SIG-M5 treated with dmso at 0.1 percent for 504 hours (cell line): ENCODE measurements around the gene AFF1.
"Not testable (repeated sequence)": the region's sequence is repeated elsewhere in the genome, so short reads cannot be mapped to it uniquely, and the experiment has no call there.

Source experiments
- DNase-seq: peaks from one replicate; lab custom pipeline; 2025; ENCODE audit not compliant: unreplicated experiment; lab: John Stamatoyannopoulos, UW

AFF1 gene

DNA sequence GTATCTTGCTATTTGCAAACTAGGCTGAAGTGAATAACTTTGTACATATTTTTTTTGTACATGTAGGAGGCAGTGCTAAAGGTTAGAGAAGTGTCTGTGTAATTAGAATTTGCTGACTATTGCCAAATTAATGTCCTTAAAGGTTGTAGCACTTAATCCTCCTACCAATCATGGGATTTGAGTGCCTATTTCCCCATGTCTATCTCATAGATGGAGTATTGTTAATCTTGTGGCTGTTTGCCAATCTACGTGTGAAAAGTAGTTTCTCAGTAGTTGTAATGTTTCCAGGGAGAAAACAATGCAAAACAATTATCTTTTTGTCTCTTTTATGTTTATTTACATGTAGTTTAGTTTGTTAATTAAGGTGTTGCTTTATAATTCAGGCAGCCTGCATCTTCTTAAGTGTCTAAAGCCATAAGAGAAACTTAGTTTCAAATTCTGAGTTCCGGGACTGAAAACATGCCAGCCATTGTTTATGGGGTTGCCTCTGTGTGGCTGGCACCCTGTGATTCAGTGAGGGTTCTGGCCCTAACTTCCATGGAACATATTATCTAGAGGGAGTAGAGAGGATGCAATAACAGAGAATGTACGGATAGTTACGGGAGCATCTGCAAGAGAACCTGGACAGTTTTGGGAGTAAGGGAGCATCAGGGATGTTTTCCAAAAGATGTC, 143.2 kb downstream of the AFF1 start:
- no peak for DNase-seq

GRCh38 chr4:87078987-87079486, 144.2 kb downstream of the AFF1 start:
- no peak for DNase-seq

DNA sequence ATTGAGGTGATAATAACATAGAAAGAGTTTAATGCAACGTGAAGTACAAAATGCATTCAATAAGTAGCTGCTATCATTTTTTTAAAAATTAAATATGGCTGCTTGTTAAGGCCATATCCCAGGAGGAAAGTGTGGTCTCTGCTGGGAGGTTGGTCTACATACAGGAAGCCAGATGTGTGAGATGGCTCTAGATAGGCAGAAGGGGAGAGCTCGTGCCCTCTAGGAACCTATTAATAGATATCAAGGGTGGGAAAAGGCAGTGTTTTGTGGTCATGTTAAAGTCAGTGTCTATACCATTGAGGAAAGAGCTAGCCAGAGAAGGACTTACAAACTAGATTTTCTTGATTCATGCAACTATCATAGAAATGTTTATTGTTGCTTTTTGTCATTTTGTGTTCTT, 145.2 kb downstream of the AFF1 start:
- DNase-seq: no peak

DNA sequence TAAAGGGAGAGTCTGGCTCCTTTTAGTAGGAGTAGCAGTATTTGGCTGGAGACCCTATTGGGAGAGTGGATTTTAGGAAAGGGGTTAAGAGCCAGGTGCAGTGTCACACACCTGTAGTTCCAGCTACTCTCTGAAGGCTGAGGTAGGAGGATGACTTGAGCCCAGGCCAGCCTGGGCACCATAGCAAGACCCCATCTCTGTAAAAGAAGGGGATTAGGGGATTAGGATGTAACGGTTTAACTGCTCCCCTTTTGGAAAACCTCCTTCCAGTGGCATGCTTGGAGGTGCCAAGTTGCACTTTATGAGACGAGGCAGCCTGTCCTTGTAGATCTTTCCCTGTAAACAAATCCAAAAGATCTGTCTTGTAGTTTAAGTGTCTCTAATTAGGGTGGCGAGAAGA, 145.7 kb downstream of the AFF1 start:
- DNase-seq: no peak

GRCh38 chr4:87081826-87082225, 147.0 kb downstream of the AFF1 start:
- no peak for DNase-seq

DNA sequence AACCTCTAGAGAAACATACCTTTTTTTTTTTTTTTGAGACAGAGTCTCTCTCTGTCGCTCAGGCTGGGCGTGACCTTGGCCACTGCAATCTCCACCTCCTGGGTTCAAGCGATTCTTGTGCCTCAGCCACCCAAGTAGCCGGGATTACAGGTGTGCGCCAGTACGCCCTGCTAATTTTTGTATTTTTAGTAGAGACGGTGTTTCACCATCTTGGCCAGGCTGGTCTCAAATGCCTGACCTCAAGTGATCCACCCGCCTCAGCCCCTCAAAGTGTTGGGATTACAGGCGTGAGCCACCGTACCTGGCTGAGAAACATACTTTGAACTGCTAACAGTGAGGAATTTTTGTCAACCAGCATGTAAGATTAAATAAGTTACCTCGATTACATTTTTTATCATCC, 150.9 kb downstream of the AFF1 start:
- not testable (repeated sequence) for DNase-seq

GRCh38 chr4:87086143-87086805, 151.5 kb downstream of the AFF1 start:
- no peak for DNase-seq

DNA sequence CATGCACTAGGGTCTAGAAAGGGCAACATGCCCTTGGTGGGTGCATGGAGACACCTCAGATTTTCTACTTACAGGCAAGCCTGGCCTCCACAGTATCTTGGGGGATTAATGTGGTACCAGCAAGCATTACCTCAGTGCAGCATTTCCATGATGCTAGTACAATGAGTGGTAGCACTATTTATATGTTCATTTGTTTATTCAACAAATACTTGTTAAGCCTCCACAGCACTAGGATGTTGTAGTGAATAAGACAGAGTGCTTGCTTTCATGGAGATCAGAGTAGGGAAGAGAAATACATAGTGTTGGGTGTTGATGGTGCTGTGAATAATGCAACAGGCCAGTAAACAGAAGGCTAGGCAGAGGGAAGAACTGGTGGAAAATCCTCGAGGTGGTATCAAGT, 152.2 kb downstream of the AFF1 start:
- no peak for DNase-seq

GRCh38 chr4:87087420-87087819, 152.6 kb downstream of the AFF1 start:
- no peak for DNase-seq

GRCh38 chr4:87088186-87088585, 153.4 kb downstream of the AFF1 start:
- no peak for DNase-seq

DNA sequence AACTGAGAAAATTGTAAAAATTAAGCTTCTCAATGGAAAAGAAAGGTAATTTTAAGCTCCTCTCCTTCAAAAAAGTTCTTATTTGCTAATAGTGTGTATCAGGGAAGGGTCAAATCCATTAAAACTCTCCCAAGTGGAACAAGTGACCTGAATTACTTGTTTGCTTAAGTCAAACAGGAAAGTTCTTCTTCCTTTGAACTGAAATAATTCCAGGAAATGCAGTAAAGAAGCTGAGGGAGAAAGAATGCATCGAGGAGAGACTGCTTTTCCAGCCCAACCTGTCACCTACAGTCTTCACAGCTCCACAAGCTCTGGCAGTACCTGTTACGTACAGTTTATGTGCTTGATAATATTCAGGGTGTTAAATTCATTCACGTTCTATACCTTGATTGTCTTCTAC, 154.6 kb downstream of the AFF1 start:
- DNase-seq: peak; percentile 14

DNA sequence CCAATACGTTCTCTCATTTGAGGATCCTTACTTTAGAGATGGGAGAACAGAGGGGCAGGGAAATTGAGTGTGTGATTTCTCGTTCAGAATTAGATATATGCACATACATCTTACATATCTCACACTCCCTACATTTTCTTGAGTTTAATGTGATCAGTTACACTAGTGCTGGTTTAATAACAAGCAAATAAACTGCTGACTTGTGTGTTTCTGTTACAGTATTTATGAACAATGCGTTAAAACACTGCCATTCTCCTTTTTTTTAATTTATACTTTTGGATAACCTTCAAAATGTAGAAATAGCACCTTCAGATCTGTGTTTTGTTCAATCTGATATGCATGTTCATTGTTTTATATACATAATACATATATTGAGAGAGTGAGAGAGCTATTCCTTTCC, 155.5 kb downstream of the AFF1 start:
- no peak for DNase-seq

DNA sequence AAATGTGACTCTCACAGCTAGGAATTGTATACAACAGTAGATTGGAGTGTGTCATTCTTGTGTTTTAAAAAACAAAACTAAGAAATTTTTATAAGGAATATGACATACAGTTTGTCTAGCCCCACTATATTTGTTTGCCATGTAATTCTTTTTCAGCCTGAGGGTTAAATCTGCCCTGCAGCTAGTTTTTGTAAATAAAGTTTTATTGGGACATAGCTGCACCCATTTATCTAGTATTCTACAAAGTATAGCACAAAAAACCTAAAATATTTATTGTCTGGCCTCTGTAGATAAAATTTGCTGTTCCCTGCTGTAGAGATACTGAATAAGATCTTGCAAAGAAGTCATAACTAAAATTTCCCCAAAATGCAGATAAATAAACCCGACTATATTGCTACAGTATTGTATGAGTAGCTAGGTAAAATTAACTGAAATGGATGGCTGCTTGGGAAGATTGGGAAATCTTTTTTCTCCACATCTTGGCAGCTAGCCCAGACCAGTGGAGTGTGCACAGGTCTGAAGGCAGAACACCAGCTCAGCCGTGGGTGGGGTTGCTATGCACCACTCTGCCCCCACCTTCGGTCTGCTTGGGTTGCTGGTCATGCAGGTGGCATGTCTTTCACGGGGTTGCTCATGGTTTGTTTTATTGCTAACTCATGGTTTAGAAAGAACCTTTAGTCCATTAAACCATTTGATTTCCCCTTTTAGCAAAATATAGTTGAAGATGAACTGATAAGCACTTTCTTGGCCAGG, 157.8 kb downstream of the AFF1 start:
- peak; percentile 58 for DNase-seq

- DNase-seq: peak; percentile 40
Observed at GRCh38 chr4:87093443-87094123, 158.8 kb downstream of the AFF1 start.

DNA sequence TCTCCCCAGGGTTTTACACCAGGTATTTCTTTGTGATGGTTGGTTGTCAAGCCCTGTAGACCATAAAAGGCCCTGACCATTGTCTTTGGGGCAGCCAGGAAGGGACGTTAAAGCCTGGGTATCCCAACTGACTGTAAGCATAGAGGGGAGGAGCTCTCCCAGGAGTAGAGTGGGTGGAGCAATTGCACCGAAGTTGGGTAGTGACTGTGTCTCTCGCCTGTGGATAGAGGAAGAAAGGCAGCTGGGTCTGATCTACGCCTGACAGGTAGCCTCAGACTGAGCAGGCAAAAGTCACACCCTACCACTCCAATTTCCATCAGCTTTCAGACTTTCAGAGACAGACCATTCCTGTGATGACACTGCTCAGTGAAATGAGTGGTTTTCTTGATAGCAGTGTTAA, 162.3 kb downstream of the AFF1 start:
- DNase-seq: no peak

DNA sequence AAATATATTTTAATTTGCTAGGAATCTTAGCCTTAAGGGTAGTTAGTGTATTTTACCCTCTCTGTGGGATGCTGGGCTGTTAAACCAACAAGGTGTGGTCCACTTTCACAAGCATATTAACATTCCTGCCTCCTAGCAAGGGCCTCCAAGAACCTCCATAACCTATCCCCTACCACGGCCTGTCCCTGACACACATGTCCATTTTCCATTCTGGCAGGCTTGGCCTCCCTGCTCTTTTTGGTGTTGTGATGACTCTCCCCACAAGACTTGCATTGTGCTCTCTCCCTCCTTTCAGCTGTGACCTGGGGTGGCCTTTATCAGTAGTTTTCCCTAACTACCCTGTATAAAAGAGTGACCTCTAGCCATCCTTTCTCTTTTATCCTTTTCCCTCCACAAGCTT, 165.4 kb downstream of the AFF1 start:
- DNase-seq: no peak

DNA sequence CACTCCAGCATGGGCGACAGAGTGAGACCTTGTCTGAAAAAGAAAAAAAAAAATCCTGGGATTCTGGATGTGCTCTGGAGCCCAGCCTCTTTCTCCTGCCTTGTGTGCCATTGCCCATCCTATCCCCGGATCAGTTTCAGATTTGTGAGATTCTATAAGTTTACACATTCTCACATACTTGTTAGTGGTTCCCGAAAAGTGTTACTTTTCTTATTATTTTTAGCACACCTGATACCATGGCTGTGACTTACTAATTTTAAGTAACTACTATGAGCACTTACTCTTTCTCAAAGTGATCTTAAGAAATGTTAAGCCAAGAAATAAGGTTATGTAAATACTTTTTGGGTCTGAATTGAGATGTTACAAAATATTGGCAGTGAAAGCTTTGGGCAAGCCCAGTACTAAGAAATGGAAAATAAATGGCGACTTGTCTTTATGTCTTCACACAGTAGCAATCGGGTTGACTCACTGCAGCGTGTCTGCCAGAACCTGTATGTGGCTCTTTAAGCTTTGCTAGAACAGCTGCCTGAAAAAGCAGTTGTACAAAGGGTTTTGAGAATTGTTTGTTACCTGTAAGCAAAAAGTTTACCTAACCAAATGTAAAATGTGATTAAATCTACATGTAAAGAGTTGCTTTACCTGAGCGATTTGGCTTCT, 166.9 kb downstream of the AFF1 start:
- DNase-seq: no peak

GRCh38 chr4:87103086-87103485, 168.3 kb downstream of the AFF1 start:
- no peak for DNase-seq

DNA sequence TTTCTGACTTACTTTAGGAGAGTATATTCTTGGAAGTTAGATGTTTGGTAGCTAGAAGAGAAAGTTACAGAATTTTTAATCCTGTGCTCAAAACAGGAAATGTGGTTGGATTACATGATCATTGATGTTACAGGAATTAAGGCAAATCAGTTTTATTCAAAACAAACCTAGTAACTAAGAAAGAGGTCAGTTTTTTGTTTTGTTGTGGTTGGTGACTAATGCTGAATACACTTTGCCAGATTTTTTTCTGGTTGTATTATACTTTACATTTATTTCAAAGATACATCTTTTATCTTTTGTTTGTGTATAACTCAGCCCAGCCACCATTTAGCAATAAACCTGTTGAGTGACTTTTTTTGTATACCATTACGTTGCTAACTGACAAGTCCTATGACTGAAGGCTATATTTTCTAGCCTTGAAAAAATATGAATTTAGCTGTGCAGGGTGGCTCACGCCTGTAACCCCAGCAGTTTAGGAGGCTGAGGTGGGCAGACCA, 168.9 kb downstream of the AFF1 start:
- peak; percentile 36 for DNase-seq

GRCh38 chr4:87105101-87105845, 170.5 kb downstream of the AFF1 start:
- no peak for DNase-seq
